DND-41 (cell line): ENCODE data around the gene LIPT1.

Source experiments
- ATAC-seq: fragments of 200-7000 bp; cut with Tn5 transposase; 3 replicates; pipeline ENCODE4 v1.9.1; 2021; ENCODE audit warnings: low read depth; ENCODE audit not compliant: insufficient read depth
- DNase-seq: peaks from one replicate; pipeline ENCODE4 v3.0.0-alpha.2; 2020
- H2AFZ ChIP-seq: 2 replicates; pipeline ENCODE4 v1.6.0; 2012; ENCODE audit warnings: low read depth, low read length
- H3K27ac ChIP-seq: 2 replicates; pipeline ENCODE4 v1.5.1; 2012; ENCODE audit warnings: low read length, inconsistent platforms
- H3K27me3 ChIP-seq: fragments of 200-600 bp; sonication (generic); 2 replicates; pipeline ENCODE4 v1.6.0; 2012; ENCODE audit warnings: low read length, mild to moderate bottlenecking, inconsistent platforms; ENCODE audit not compliant: insufficient read depth, poor library complexity
- H3K36me3 ChIP-seq: 2 replicates; pipeline ENCODE4 v1.5.1; 2012; ENCODE audit warnings: low read length, inconsistent platforms; ENCODE audit not compliant: insufficient read depth
- H3K4me1 ChIP-seq: 2 replicates; pipeline ENCODE4 v1.5.1; 2012; ENCODE audit warnings: mild to moderate bottlenecking, low read length; ENCODE audit not compliant: insufficient read depth
- H3K4me2 ChIP-seq: 2 replicates; pipeline ENCODE4 v1.6.0; 2012; ENCODE audit warnings: mild to moderate bottlenecking, moderate library complexity, low read length, inconsistent platforms; ENCODE audit not compliant: insufficient read depth
- H3K4me3 ChIP-seq, 2 experiments: fragments of 200-600 bp in 1 of 2; shearing (Covaris generic) in 1 of 2; 2 replicates each; pipeline ENCODE4 v1.5.1; 2012 to 2016; ENCODE audit warnings: inconsistent platforms in 2 of 2, low read length in 2 of 2, mild to moderate bottlenecking in 2 of 2, low read depth in 1 of 2, moderate library complexity in 1 of 2
- H3K79me2 ChIP-seq: 2 replicates; pipeline ENCODE4 v1.6.0; 2012; ENCODE audit warnings: low read length, inconsistent platforms; ENCODE audit not compliant: insufficient read depth
- H3K9ac ChIP-seq: 2 replicates; pipeline ENCODE4 v1.6.0; 2012; ENCODE audit warnings: low read depth, mild to moderate bottlenecking, inconsistent platforms, low read length, moderate library complexity
- H3K9me3 ChIP-seq: 2 replicates; pipeline ENCODE4 v1.5.1; 2012; ENCODE audit warnings: low read length, moderate library complexity, mild to moderate bottlenecking, inconsistent platforms; ENCODE audit not compliant: insufficient read depth, severe bottlenecking
- H4K20me1 ChIP-seq: 2 replicates; pipeline ENCODE4 v1.6.0; 2012; ENCODE audit warnings: low read length; ENCODE audit not compliant: insufficient read depth
- CTCF ChIP-seq: IDR thresholded peaks from 2 replicates; pipeline ENCODE4 v1.5.1; 2012; ENCODE audit warnings: borderline replicate concordance, low read length, moderate library complexity, mild to moderate bottlenecking; ENCODE audit not compliant: poor library complexity, severe bottlenecking; ENCODE audit errors: extremely low read depth
- EZH2 ChIP-seq: IDR thresholded peaks from 3 replicates; pipeline ENCODE4 v1.6.1; 2012; ENCODE audit warnings: borderline replicate concordance, low read depth, mild to moderate bottlenecking, moderate library complexity, low read length, inconsistent platforms; ENCODE audit not compliant: severe bottlenecking

Gene LIPT1

GRCh38 chr2:99153921-99154604 lies 704 bp upstream of the LIPT1 start:
- H3K27me3 ChIP-seq, result no peaks in the 10 kb centered on the region
- peak overlapping the region; percentile 82 for H3K4me2 ChIP-seq
- H3K9ac ChIP-seq, result peak overlapping the region; percentile 69
- H3K9me3 ChIP-seq, result no peaks in the 10 kb centered on the region
- DNase-seq, result no peak
- no peak for ATAC-seq
- H3K4me3 ChIP-seq, result peak overlapping the region; percentile 47 to 64
- H3K36me3 ChIP-seq, result peaks cover 18% of the 10 kb centered on the region; the same call in 1 of the 2 replicates
- peaks cover 15% of the 10 kb centered on the region for H3K79me2 ChIP-seq
- no peaks in the 10 kb centered on the region for H4K20me1 ChIP-seq
- H3K4me1 ChIP-seq, result peaks cover 26% of the 10 kb centered on the region
- H3K27ac ChIP-seq, result peak overlapping the region; percentile 87
- TF ChIP-seq EZH2, result no peak
- TF ChIP-seq CTCF, result no peak
- H2AFZ ChIP-seq, result peak overlapping the region; percentile 79

GRCh38 chr2:99156891-99157290 lies 2.1 kb downstream of the LIPT1 start:
- H3K36me3 ChIP-seq, result peaks cover 29% of the 10 kb centered on the region; the same call in 1 of the 2 replicates
- DNase-seq, result no peak

GRCh38 chr2:99158599-99158998 lies 3.8 kb downstream of the LIPT1 start:
- Histone ChIP-seq H2AFZ (no peak overlapping the region), H4K20me1 (no peaks in the 10 kb centered on the region), H3K9ac (no peak overlapping the region), H3K9me3 (no peaks in the 10 kb centered on the region), H3K4me3 (no peak overlapping the region), H3K27ac (no peak overlapping the region), H3K27me3 (no peaks in the 10 kb centered on the region), H3K4me2 (no peak overlapping the region), H3K4me1 (peaks cover 17% of the 10 kb centered on the region), H3K36me3 (peaks cover 32% of the 10 kb centered on the region; the same call in 1 of the 2 replicates), H3K79me2 (peaks cover 15% of the 10 kb centered on the region)
- TF ChIP-seq EZH2, result no peak
- TF ChIP-seq CTCF, result peak; percentile 42
- no peak for ATAC-seq
- no peak for DNase-seq

More at GRCh38 chr2:99156891-99157290, 2.1 kb downstream of the LIPT1 start:
- Histone ChIP-seq H2AFZ (no peak overlapping the region), H3K4me3 (no peak overlapping the region), H4K20me1 (no peaks in the 10 kb centered on the region), H3K9ac (no peak overlapping the region), H3K79me2 (peaks cover 15% of the 10 kb centered on the region), H3K27me3 (no peaks in the 10 kb centered on the region), H3K27ac (no peak overlapping the region), H3K4me2 (no peak overlapping the region), H3K9me3 (no peaks in the 10 kb centered on the region), H3K4me1 (peaks cover 26% of the 10 kb centered on the region)
- no peak for TF ChIP-seq CTCF
- TF ChIP-seq EZH2, result no peak
- no peak for ATAC-seq
